HG03469 (cell line): ENCODE results near the gene PARD6A.
"Not testable (repeated sequence)": the region's sequence is repeated elsewhere in the genome, so short reads cannot be mapped to it uniquely, and the experiment has no call there.

Experiments used
- ATAC-seq: cut with Tn5 transposase; IDR thresholded peaks from one replicate; pipeline ENCODE4 v1.9.1; 2021; ENCODE audit warnings: mild to moderate bottlenecking, moderate library complexity, moderate number of reproducible peaks; ENCODE audit not compliant: unreplicated experiment

PARD6A gene

GRCh38 chr16:67685388-67686112 is 24.8 kb downstream of the PARD6A start:
- ATAC-seq: no peak

- ATAC-seq: not testable (repeated sequence)
Observed at GRCh38 chr16:67693517-67694285, 32.9 kb downstream of the PARD6A start.

- no peak for ATAC-seq
Observed at GRCh38 chr16:67694611-67695010, 33.9 kb downstream of the PARD6A start.

GRCh38 chr16:67697422-67698185 is 36.8 kb downstream of the PARD6A start:
- ATAC-seq: no peak

- no peak for ATAC-seq
Observed at GRCh38 chr16:67699265-67699664, 38.5 kb downstream of the PARD6A start.

- no peak for ATAC-seq
Observed at GRCh38 chr16:67701420-67701819, 40.7 kb downstream of the PARD6A start.

GRCh38 chr16:67702130-67702529 is 41.4 kb downstream of the PARD6A start:
- no peak for ATAC-seq

GRCh38 chr16:67703626-67704025 is 42.9 kb downstream of the PARD6A start:
- ATAC-seq: no peak

- no peak for ATAC-seq
Observed at GRCh38 chr16:67704110-67704509, 43.4 kb downstream of the PARD6A start.

- no peak for ATAC-seq
Observed at GRCh38 chr16:67707210-67707609, 46.5 kb downstream of the PARD6A start.

GRCh38 chr16:67707790-67708189 is 47.0 kb downstream of the PARD6A start:
- no peak for ATAC-seq

- no peak for ATAC-seq
Observed at GRCh38 chr16:67708368-67708771, 47.6 kb downstream of the PARD6A start.

- no peak for ATAC-seq
Observed at GRCh38 chr16:67709050-67709449, 48.3 kb downstream of the PARD6A start.

- ATAC-seq: no peak
Observed at GRCh38 chr16:67710607-67711006, 49.8 kb downstream of the PARD6A start.
